IMR-90 (cell line): ENCODE data around the gene TCERG1L. TPM values are rescaled to one million over a fixed set of nuclear protein-coding genes. Genes with fewer than 3 reads are reported as not detected.

Experiments used
- ATAC-seq: fragments of 200-7000 bp; cut with Tn5 transposase; 2 replicates; pipeline ENCODE4 v1.9.1; 2020; ENCODE audit warnings: low read depth, mild to moderate bottlenecking, moderate library complexity
- BruUV-seq: library from RNA; stranded (reverse); fragments of 400-500 nt; replicated peaks from 2 replicates; lab custom pipeline; 2021; lab: Mats Ljungman, UMichigan
- CTCF ChIA-PET: fragments of 300-600 bp; formaldehyde crosslinking; extraction: SDS; loops from one replicate; lab custom pipeline; 2021; ENCODE audit warnings: antibody characterized with exemption; lab: Yijun Ruan, JAX
- POLR2A ChIA-PET: fragments of 300-600 bp; sonication (Branson Sonifier 250); formaldehyde crosslinking; loops from one replicate; lab custom pipeline; 2022; ENCODE audit warnings: antibody characterized with exemption; ENCODE audit not compliant: unreplicated experiment; lab: Charles Lee
- DNase-seq: peaks from one replicate; pipeline ENCODE4 v3.0.0; 2013
- H2AFZ ChIP-seq: replicated peaks from 2 replicates; pipeline ENCODE3; 2013; ENCODE audit warnings: low read length, mild to moderate bottlenecking; ENCODE audit not compliant: poor library complexity
- H2AK5ac ChIP-seq: 2 replicates; pipeline ENCODE4 v1.6.1; 2013; ENCODE audit warnings: low read depth, low read length, inconsistent platforms
- H2AK9ac ChIP-seq: replicated peaks from 2 replicates; pipeline ENCODE3; 2013; ENCODE audit warnings: mild to moderate bottlenecking, low read depth, low read length, moderate library complexity; ENCODE audit not compliant: poor library complexity
- H2BK120ac ChIP-seq: 2 replicates; pipeline ENCODE4 v1.6.1; 2013; ENCODE audit warnings: low read depth, low read length, inconsistent platforms
- H2BK15ac ChIP-seq: 3 replicates; pipeline ENCODE4 v1.6.1; 2013; ENCODE audit warnings: low read depth, low read length, inconsistent platforms
- H2BK20ac ChIP-seq: 2 replicates; pipeline ENCODE4 v1.6.1; 2013; ENCODE audit warnings: low read depth, mild to moderate bottlenecking, inconsistent platforms, low read length, moderate library complexity
- H2BK5ac ChIP-seq: 2 replicates; pipeline ENCODE4 v1.6.1; 2013; ENCODE audit warnings: mild to moderate bottlenecking, low read depth, low read length, inconsistent platforms; ENCODE audit not compliant: poor library complexity, severe bottlenecking
- H3K14ac ChIP-seq: replicated peaks from 2 replicates; pipeline ENCODE4 v1.6.1; 2013; ENCODE audit warnings: low read depth, low read length, inconsistent platforms
- H3K18ac ChIP-seq: 2 replicates; pipeline ENCODE4 v1.6.1; 2013; ENCODE audit warnings: low read depth, low read length, control low read depth
- H3K23ac ChIP-seq: 2 replicates; pipeline ENCODE4 v1.6.1; 2013; ENCODE audit warnings: low read depth, low read length, inconsistent platforms
- H3K27ac ChIP-seq: 2 replicates; pipeline ENCODE4 v1.5.1; 2013; ENCODE audit warnings: mild to moderate bottlenecking, control low read depth, low read length; ENCODE audit not compliant: insufficient read depth
- H3K27me3 ChIP-seq: 2 replicates; pipeline ENCODE4 v1.6.1; 2013; ENCODE audit warnings: low read length; ENCODE audit not compliant: control insufficient read depth, insufficient read depth
- H3K36me3 ChIP-seq: 2 replicates; pipeline ENCODE4 v1.6.1; 2013; ENCODE audit warnings: low read length, mixed read lengths; ENCODE audit not compliant: control insufficient read depth, insufficient read depth
- H3K4ac ChIP-seq: 2 replicates; pipeline ENCODE4 v1.6.1; 2013; ENCODE audit warnings: low read depth, low read length, inconsistent platforms
- H3K4me1 ChIP-seq: 2 replicates; pipeline ENCODE4 v1.6.1; 2013; ENCODE audit warnings: low read length, mixed read lengths; ENCODE audit not compliant: control insufficient read depth, insufficient read depth
- H3K4me2 ChIP-seq: 2 replicates; pipeline ENCODE4 v1.6.1; 2013; ENCODE audit warnings: low read depth, mild to moderate bottlenecking, control low read depth, low read length, moderate library complexity
- H3K4me3 ChIP-seq: 2 replicates; pipeline ENCODE4 v1.5.1; 2013; ENCODE audit warnings: low read depth, mild to moderate bottlenecking, control low read depth, low read length, moderate library complexity; ENCODE audit not compliant: insufficient read depth
- H3K56ac ChIP-seq: 2 replicates; pipeline ENCODE4 v1.6.1; 2013; ENCODE audit warnings: low read length, inconsistent platforms; ENCODE audit not compliant: insufficient read depth; ENCODE audit errors: extremely low read depth
- H3K79me1 ChIP-seq, 2 experiments: 2 replicates each; pipeline ENCODE4 v1.6.1; 2013; ENCODE audit warnings: low read length in 2 of 2, inconsistent platforms in 1 of 2, low read depth in 1 of 2
- H3K9ac ChIP-seq: 2 replicates; pipeline ENCODE4 v1.6.1; 2013; ENCODE audit warnings: low read depth, low read length, control low read depth
- H3K9me1 ChIP-seq: 2 replicates; pipeline ENCODE4 v1.6.1; 2013; ENCODE audit warnings: low read length, inconsistent platforms; ENCODE audit not compliant: insufficient read depth
- H3K9me3 ChIP-seq: 2 replicates; pipeline ENCODE4 v1.6.1; 2013; ENCODE audit warnings: low read length; ENCODE audit not compliant: control insufficient read depth, insufficient read depth
- H4K20me1 ChIP-seq: 2 replicates; pipeline ENCODE4 v1.6.1; 2013; ENCODE audit warnings: low read length, inconsistent platforms; ENCODE audit not compliant: insufficient read depth
- H4K5ac ChIP-seq: 2 replicates; pipeline ENCODE4 v1.6.1; 2013; ENCODE audit warnings: mild to moderate bottlenecking, low read depth, low read length, control low read depth
- H4K8ac ChIP-seq, 2 experiments: 2 replicates each; pipeline ENCODE4 v1.6.1; 2013; ENCODE audit warnings: low read depth in 2 of 2, low read length in 2 of 2, control low read depth in 1 of 2, inconsistent platforms in 1 of 2
- H4K91ac ChIP-seq: 2 replicates; pipeline ENCODE4 v1.6.1; 2013; ENCODE audit warnings: low read depth, low read length, inconsistent platforms; ENCODE audit not compliant: insufficient read depth
- BHLHE40 ChIP-seq: fragments of 150-350 bp; IDR thresholded peaks from 2 replicates; pipeline ENCODE4 v1.6.1; 2016; ENCODE audit warnings: mild to moderate bottlenecking, low read depth, low read length
- CEBPB ChIP-seq: IDR thresholded peaks from 2 replicates; pipeline ENCODE4 v1.6.1; 2012; ENCODE audit warnings: low read depth, low read length, improper control_type of control experiment
- CHD1 ChIP-seq: IDR thresholded peaks from 2 replicates; pipeline ENCODE4 v1.6.1; 2012; ENCODE audit warnings: low read depth, low read length, improper control_type of control experiment
- CTCF ChIP-seq: conservative IDR thresholded peaks from 2 replicates; pipeline ENCODE4 v1.5.1; 2012; ENCODE audit warnings: mild to moderate bottlenecking, low read depth, low read length, improper control_type of control experiment
- ELK1 ChIP-seq: fragments of 150-350 bp; IDR thresholded peaks from 2 replicates; pipeline ENCODE4 v1.6.1; 2016; ENCODE audit warnings: low read depth, mild to moderate bottlenecking, low read length, moderate library complexity, borderline replicate concordance
- FOS ChIP-seq: fragments of 150-350 bp; IDR thresholded peaks from 2 replicates; pipeline ENCODE4 v1.6.1; 2016; ENCODE audit warnings: low read depth, low read length
- MAFK ChIP-seq: IDR thresholded peaks from 2 replicates; pipeline ENCODE4 v1.6.1; 2012; ENCODE audit warnings: low read depth, low read length, improper control_type of control experiment
- MAZ ChIP-seq: IDR thresholded peaks from 2 replicates; pipeline ENCODE4 v1.6.1; 2012; ENCODE audit warnings: low read depth, mild to moderate bottlenecking, low read length, improper control_type of control experiment, moderate library complexity, borderline replicate concordance
- MXI1 ChIP-seq: IDR thresholded peaks from 2 replicates; pipeline ENCODE4 v1.6.1; 2012; ENCODE audit warnings: low read depth, mild to moderate bottlenecking, low read length, moderate library complexity, borderline replicate concordance
- NFE2L2 ChIP-seq: fragments of 150-350 bp; IDR thresholded peaks from 2 replicates; pipeline ENCODE4 v1.6.1; 2016; ENCODE audit warnings: low read depth, mild to moderate bottlenecking, low read length
- POLR2A ChIP-seq: IDR thresholded peaks from 2 replicates; pipeline ENCODE4 v1.6.1; 2012; ENCODE audit warnings: mild to moderate bottlenecking, low read depth, low read length
- RAD21 ChIP-seq: IDR thresholded peaks from 2 replicates; pipeline ENCODE4 v1.6.1; 2012; ENCODE audit warnings: low read length, improper control_type of control experiment
- RCOR1 ChIP-seq: IDR thresholded peaks from 2 replicates; pipeline ENCODE4 v1.6.1; 2012; ENCODE audit warnings: mild to moderate bottlenecking, low read length, improper control_type of control experiment; ENCODE audit not compliant: insufficient replicate concordance
- RFX5 ChIP-seq: IDR thresholded peaks from 2 replicates; pipeline ENCODE4 v1.8.0; 2012; ENCODE audit warnings: low read depth, mild to moderate bottlenecking, low read length, moderate library complexity
- SMC3 ChIP-seq: fragments of 150-350 bp; IDR thresholded peaks from 2 replicates; pipeline ENCODE4 v1.6.1; 2016; ENCODE audit warnings: low read depth, mild to moderate bottlenecking, antibody characterized with exemption, low read length, moderate library complexity
- USF2 ChIP-seq: fragments of 150-350 bp; IDR thresholded peaks from 2 replicates; pipeline ENCODE4 v1.6.1; 2017; ENCODE audit warnings: mild to moderate bottlenecking, antibody characterized with exemption, low read length, low read depth
- WGBS, 2 experiments: methylation state at CpG; one replicate each; pipeline versions ENCODE4 v1.1.5 to v1.1.7; 2013; ENCODE audit warnings: missing lambda C conversion rate in 2 of 2; ENCODE audit not compliant: insufficient read length in 1 of 2; ENCODE audit errors: extremely low coverage in 2 of 2; 5-methylcytosine and 5-hydroxymethylcytosine counted together
- dilution Hi-C: fragments of 300-500 bp; cut with HindIII; formaldehyde crosslinking; loops from one replicate; pipeline ENCODE4 v1.14.3; 2018; ENCODE audit warnings: low sequenced_read_pairs; ENCODE audit not compliant: unreplicated experiment
- in situ Hi-C: fragments of 300-500 bp; cut with MboI; formaldehyde crosslinking; loops from 3 replicates; pipeline ENCODE4 v1.14.3; 2019; ENCODE audit warnings: low sequenced_read_pairs, inconsistent platforms, mixed read lengths
- intact Hi-C: fragments of 100-400 bp; cut with micrococcal nuclease; formaldehyde crosslinking; loops from 2 replicates; pipeline ENCODE4 v1.10.0; 2022
- polyA plus RNA-seq, 3 experiments: library from polyadenylated mRNA; depleted of rRNA; stranded (reverse); fragments of >200 nt; gene quantifications; 2 replicates each; pipeline ENCODE4 v1.2.3, GENCODE V29; 2012; ENCODE audit warnings: low replicate concordance in 1 of 3
- total RNA-seq: library from RNA; depleted of rRNA; stranded (reverse); fragments of >200 nt; gene quantifications from 2 replicates; pipeline ENCODE4 v1.2.3, GENCODE V29; 2012

The TCERG1L gene
- total and polyA plus RNA-seq, 2 of the 4 experiments (the other 2 are of a cell fraction), result not detected

GRCh38 chr10:131239926-131240325, 71.6 kb downstream of the TCERG1L start:
- ChIA-PET POLR2A (no interaction called here), CTCF (no interaction called here)
- H3K4me3 ChIP-seq, result no peak overlapping the region
- no peak overlapping the region for H2BK20ac ChIP-seq
- H3K18ac ChIP-seq, result no peak overlapping the region
- TF ChIP-seq CHD1 (no peak), POLR2A (no peak), USF2 (no peak), CTCF (no peak), MXI1 (no peak), SMC3 (no peak), MAZ (no peak), RFX5 (no peak), FOS (no peak), RCOR1 (no peak), BHLHE40 (no peak), ELK1 (no peak), CEBPB (no peak), MAFK (no peak), RAD21 (no peak), NFE2L2 (no peak)
- no peak overlapping the region for H3K56ac ChIP-seq
- H2BK5ac ChIP-seq, result no peak overlapping the region
- H3K9me3 ChIP-seq, result peaks cover 56% of the 10 kb centered on the region
- H3K9ac ChIP-seq, result no peak overlapping the region
- ATAC-seq (no peak), DNase-seq (no peak)
- no peak overlapping the region for H3K4ac ChIP-seq
- H4K5ac ChIP-seq, result no peak overlapping the region
- H3K79me1 ChIP-seq, result no peaks in the 10 kb centered on the region
- BruUV-seq, result no TSS peak
- H2BK15ac ChIP-seq, result no peak overlapping the region
- in situ Hi-C loops, result no loop called here
- H3K27me3 ChIP-seq, result no peaks in the 10 kb centered on the region
- H2AK9ac ChIP-seq, result no peak overlapping the region
- H3K4me1 ChIP-seq, result no peaks in the 10 kb centered on the region
- H3K27ac ChIP-seq, result no peak overlapping the region
- H4K8ac ChIP-seq, result no peak overlapping the region
- H2AFZ ChIP-seq, result no peak overlapping the region
- H3K14ac ChIP-seq, result no peak overlapping the region
- no peak overlapping the region for H3K4me2 ChIP-seq
- dilution Hi-C loops, result no loop called here
- no peak overlapping the region for H3K23ac ChIP-seq
- H3K36me3 ChIP-seq, result no peaks in the 10 kb centered on the region
- intact Hi-C loops, result no loop called here
- no peak overlapping the region for H2AK5ac ChIP-seq
- no peak overlapping the region for H2BK120ac ChIP-seq
- WGBS, 2 experiments, result no CpG with 5 or more reads among the region's 7 CpGs
- no peaks in the 10 kb centered on the region for H3K9me1 ChIP-seq
- H4K91ac ChIP-seq, result no peak overlapping the region
- no peaks in the 10 kb centered on the region for H4K20me1 ChIP-seq
